HepG2 (cell line): Measurements from ENCODE around the gene CACNA1G. TPM values are rescaled to one million over a fixed set of nuclear protein-coding genes. Genes with fewer than 3 reads are reported as not detected.

ENCODE experiments used
- ATAC-seq: fragments of 200-7000 bp; cut with Tn5 transposase; 3 replicates; pipeline ENCODE4 v1.9.1; 2020; ENCODE audit warnings: mild to moderate bottlenecking, moderate library complexity
- BruUV-seq: library from RNA; stranded (reverse); fragments of 400-500 nt; replicated peaks from 2 replicates; lab custom pipeline; 2021; lab: Mats Ljungman, UMichigan
- CTCF ChIA-PET: fragments of 300-600 bp; formaldehyde crosslinking; extraction: SDS; loops from one replicate; lab custom pipeline; 2021; ENCODE audit warnings: low total read pairs, inconsistent platforms, low intra/inter-chr PET ratio; lab: Yijun Ruan, JAX
- POLR2A ChIA-PET: fragments of 350-600 bp; sonication (Branson Sonifier 250); formaldehyde crosslinking; loops from one replicate; lab custom pipeline; 2020; ENCODE audit warnings: antibody characterized with exemption, inconsistent platforms; lab: Yijun Ruan, JAX
- DNase-seq: peaks from one replicate; pipeline ENCODE4 v3.0.0-alpha.2; 2015; ENCODE audit warnings: low spot score
- FAIRE-seq: peaks from 3 replicates; lab custom pipeline; 2011; peaks lifted over from hg19 to GRCh38; lab: Jason Lieb, UNC
- H2AFZ ChIP-seq: one replicate; pipeline ENCODE4 v1.6.1; 2011; ENCODE audit warnings: low read length, inconsistent platforms
- H3K27ac ChIP-seq: fragments of 300-600 bp; 3 replicates; pipeline ENCODE4 v1.8.0; 2011; ENCODE audit warnings: mixed run types, mild to moderate bottlenecking, mixed read lengths, low read length, inconsistent platforms; ENCODE audit not compliant: insufficient read depth; ENCODE audit errors: extremely low read length
- H3K27me3 ChIP-seq, 2 experiments: fragments of 200-600 bp in 1 of 2; 2 replicates in 1 of 2; 3 replicates in 1 of 2; pipeline versions ENCODE4 v1.6.0 to v1.8.0; 2011; ENCODE audit warnings: low read length in 2 of 2, mild to moderate bottlenecking in 2 of 2, moderate library complexity in 2 of 2, inconsistent platforms in 1 of 2; ENCODE audit not compliant: insufficient read depth in 2 of 2, control insufficient read depth in 1 of 2
- H3K36me3 ChIP-seq, 2 experiments: fragments of 200-600 bp in 1 of 2; replicated peaks in 1 of 2; 2 replicates in 1 of 2; 3 replicates in 1 of 2; pipeline versions ENCODE4 v1.5.1 to v1.8.0; 2011; ENCODE audit warnings: low read length in 2 of 2, inconsistent platforms in 1 of 2; ENCODE audit not compliant: insufficient read depth in 2 of 2, control insufficient read depth in 1 of 2
- H3K4me1 ChIP-seq: 2 replicates; pipeline ENCODE4 v1.5.1; 2012; ENCODE audit warnings: low read length, inconsistent platforms; ENCODE audit not compliant: insufficient read depth
- H3K4me2 ChIP-seq: 2 replicates; pipeline ENCODE4 v1.6.0; 2011; ENCODE audit warnings: low read depth, low read length, inconsistent platforms
- H3K4me3 ChIP-seq, 3 experiments: fragments of 200-600 bp in 1 of 3; sonication (generic), shearing (Covaris generic) in 1 of 3; replicated peaks in 1 of 3; 2 replicates each; pipeline ENCODE4 v1.5.1; 2011 to 2016; ENCODE audit warnings: low read length in 3 of 3, inconsistent platforms in 2 of 3, low read depth in 2 of 3, mild to moderate bottlenecking in 2 of 3, control low read depth in 1 of 3, mixed read lengths in 1 of 3; ENCODE audit not compliant: insufficient read depth in 1 of 3
- H3K79me2 ChIP-seq: one replicate; pipeline ENCODE4 v1.6.1; 2011; ENCODE audit warnings: low read length, inconsistent platforms; ENCODE audit not compliant: insufficient read depth
- H3K9ac ChIP-seq: 2 replicates; pipeline ENCODE4 v1.6.0; 2011; ENCODE audit warnings: mild to moderate bottlenecking, low read depth, low read length, inconsistent platforms; ENCODE audit not compliant: insufficient read depth
- H3K9me3 ChIP-seq: 2 replicates; pipeline ENCODE4 v1.5.1; 2012; ENCODE audit warnings: mild to moderate bottlenecking, low read length
- H4K20me1 ChIP-seq: 2 replicates; pipeline ENCODE4 v1.6.0; 2011; ENCODE audit warnings: inconsistent platforms, mild to moderate bottlenecking, low read length, moderate library complexity; ENCODE audit not compliant: insufficient read depth
- BHLHE40 ChIP-seq: IDR thresholded peaks from 2 replicates; pipeline ENCODE4 v1.6.1; 2011; ENCODE audit warnings: low read length, improper control_type of control experiment
- ZBTB7B ChIP-seq: sonication (generic); formaldehyde crosslinking; IDR thresholded peaks from 2 replicates; pipeline ENCODE4 v1.4.0; 2020; ENCODE audit warnings: missing genetic modification reagents
- ZNF550 ChIP-seq: sonication (generic); formaldehyde crosslinking; IDR thresholded peaks from 2 replicates; pipeline ENCODE4 v1.4.0; 2020; ENCODE audit warnings: mild to moderate bottlenecking, missing genetic modification reagents, borderline replicate concordance
- WGBS: methylation state at CpG from one replicate; pipeline ENCODE4 v1.1.6; 2017; ENCODE audit warnings: low lambda C conversion rate; 5-methylcytosine and 5-hydroxymethylcytosine counted together
- in situ Hi-C: cut with HindIII; loops from 2 replicates; pipeline ENCODE4 v1.10.0; 2017; ENCODE audit warnings: low pct_unique_long_range_greater_than_20kb; ENCODE audit not compliant: extremely low pct_ligation_motif_present
- intact Hi-C: fragments of 100-400 bp; cut with micrococcal nuclease; formaldehyde crosslinking; loops from one replicate; pipeline ENCODE4 v1.10.0; 2022; ENCODE audit not compliant: unreplicated experiment
- polyA plus RNA-seq, 8 experiments: library from polyadenylated mRNA; depleted of rRNA in 3 of 8; stranded (reverse) in 7 of 8; unstranded in 1 of 8; fragments of >200 nt; fragmentation: Illumina TruSeq in 4 of 8; extraction: Trizol in 4 of 8; gene quantifications; 2 replicates each; pipeline versions ENCODE4 v1.2.1 to v1.2.3, GENCODE V29; 2011 to 2016; ENCODE audit warnings: low read depth in 4 of 8, missing spikeins in 1 of 8, mixed read lengths in 1 of 8; ENCODE audit not compliant: insufficient read depth in 1 of 8
- total RNA-seq, 5 experiments: library from RNA; depleted of rRNA; stranded (reverse); fragments of >200 nt; fragmentation: Illumina TruSeq; extraction: Trizol; gene quantifications; 2 replicates each; pipeline ENCODE4 v1.2.3, GENCODE V29; 2016; ENCODE audit warnings: low read depth in 1 of 5
- TF ChIP-seq, protein P1 (sequence below), 2 experiments: sonication (generic) in 1 of 2; formaldehyde crosslinking in 1 of 2; IDR thresholded peaks; 2 replicates each; pipeline versions ENCODE4 v1.4.0 to v1.6.1; 2016 to 2020; ENCODE audit warnings: borderline replicate concordance in 1 of 2, low read depth in 1 of 2, mild to moderate bottlenecking in 1 of 2, missing genetic modification reagents in 1 of 2
- TF ChIP-seq, protein P2 (sequence below): fragments of 450-650 bp; IDR thresholded peaks from 2 replicates; pipeline ENCODE4 v1.6.1; 2016

The CACNA1G gene
- total and polyA plus RNA-seq, 2 of the 13 experiments (the other 11 are each of a cell fraction or from before 2014, with no cell fraction given), result 0.02 TPM; not detected in 1

DNA sequence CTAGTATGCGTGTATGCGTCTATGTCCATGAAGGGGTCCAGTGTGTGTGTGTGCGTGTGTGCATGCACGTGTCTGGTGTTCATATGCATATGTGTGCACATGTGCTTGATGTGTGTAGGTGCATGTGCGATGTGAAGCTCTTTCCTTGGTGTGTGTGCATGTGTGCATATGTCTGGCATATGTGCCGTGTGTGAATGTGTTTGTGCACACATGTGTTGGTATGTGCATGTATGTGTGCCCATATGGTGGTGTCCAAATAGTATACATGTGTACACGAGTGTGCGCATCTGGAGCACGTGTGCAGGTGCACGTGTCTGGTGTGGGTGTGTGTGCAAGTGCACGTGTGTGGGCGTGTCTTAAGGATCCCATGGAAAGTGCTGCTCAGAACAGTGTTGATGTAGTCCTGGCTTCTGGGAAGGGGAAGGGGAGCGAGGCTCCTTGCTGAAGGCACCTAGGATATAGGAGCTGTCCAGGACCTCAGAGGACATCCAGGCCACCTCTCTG is 17.0 kb downstream of the CACNA1G start:
- CTCF ChIA-PET, result no interaction called here
- POLR2A ChIA-PET, result no interaction called here
- no peak for FAIRE-seq

More for the DNA sequence above, 17.0 kb downstream of the CACNA1G start:
- Histone ChIP-seq H3K4me2 (no peak overlapping the region), H3K4me1 (no peaks in the 10 kb centered on the region), H3K9ac (no peak overlapping the region), H3K9me3 (no peaks in the 10 kb centered on the region), H2AFZ (no peak overlapping the region), H3K79me2 (no peaks in the 10 kb centered on the region), H4K20me1 (no peaks in the 10 kb centered on the region), H3K27ac (no peak overlapping the region), H3K4me3 (no peak overlapping the region), H3K36me3 (no peaks in the 10 kb centered on the region), H3K27me3 (peaks cover 15 to 91% of the 10 kb centered on the region in 2 experiments)
- ATAC-seq, result no peak
- in situ Hi-C loops (no loop called here), intact Hi-C loops (no loop called here)
- WGBS, result 37% methylated on average over 13 of the region's 13 CpGs
- no TSS peak for BruUV-seq
- TF ChIP-seq ZNF550 (no peak), BHLHE40 (0 out of 2 replicates have a peak, but pooled peaks have one; percentile 43), ZBTB7B (CRISPR knock-in tag) (no peak)
- TF ChIP-seq, protein P1, sequence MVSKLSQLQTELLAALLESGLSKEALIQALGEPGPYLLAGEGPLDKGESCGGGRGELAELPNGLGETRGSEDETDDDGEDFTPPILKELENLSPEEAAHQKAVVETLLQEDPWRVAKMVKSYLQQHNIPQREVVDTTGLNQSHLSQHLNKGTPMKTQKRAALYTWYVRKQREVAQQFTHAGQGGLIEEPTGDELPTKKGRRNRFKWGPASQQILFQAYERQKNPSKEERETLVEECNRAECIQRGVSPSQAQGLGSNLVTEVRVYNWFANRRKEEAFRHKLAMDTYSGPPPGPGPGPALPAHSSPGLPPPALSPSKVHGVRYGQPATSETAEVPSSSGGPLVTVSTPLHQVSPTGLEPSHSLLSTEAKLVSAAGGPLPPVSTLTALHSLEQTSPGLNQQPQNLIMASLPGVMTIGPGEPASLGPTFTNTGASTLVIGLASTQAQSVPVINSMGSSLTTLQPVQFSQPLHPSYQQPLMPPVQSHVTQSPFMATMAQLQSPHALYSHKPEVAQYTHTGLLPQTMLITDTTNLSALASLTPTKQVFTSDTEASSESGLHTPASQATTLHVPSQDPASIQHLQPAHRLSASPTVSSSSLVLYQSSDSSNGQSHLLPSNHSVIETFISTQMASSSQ (IDR thresholded peaks at IDR 0.05; ENCODE audit: low read depth), result no peak
- TF ChIP-seq, protein P1 (CRISPR knock-in tag; IDR thresholded peaks at IDR 0.05; ENCODE audit: borderline replicate concordance), result no peak
- TF ChIP-seq, protein P2, sequence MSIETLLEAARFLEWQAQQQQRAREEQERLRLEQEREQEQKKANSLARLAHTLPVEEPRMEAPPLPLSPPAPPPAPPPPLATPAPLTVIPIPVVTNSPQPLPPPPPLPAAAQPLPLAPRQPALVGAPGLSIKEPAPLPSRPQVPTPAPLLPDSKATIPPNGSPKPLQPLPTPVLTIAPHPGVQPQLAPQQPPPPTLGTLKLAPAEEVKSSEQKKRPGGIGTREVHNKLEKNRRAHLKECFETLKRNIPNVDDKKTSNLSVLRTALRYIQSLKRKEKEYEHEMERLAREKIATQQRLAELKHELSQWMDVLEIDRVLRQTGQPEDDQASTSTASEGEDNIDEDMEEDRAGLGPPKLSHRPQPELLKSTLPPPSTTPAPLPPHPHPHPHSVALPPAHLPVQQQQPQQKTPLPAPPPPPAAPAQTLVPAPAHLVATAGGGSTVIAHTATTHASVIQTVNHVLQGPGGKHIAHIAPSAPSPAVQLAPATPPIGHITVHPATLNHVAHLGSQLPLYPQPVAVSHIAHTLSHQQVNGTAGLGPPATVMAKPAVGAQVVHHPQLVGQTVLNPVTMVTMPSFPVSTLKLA, result peak; percentile 100
- no peak for DNase-seq
